GM18507 (cell line): ENCODE data around the gene KCTD14.
"Not testable (repeated sequence)": the region's sequence is repeated elsewhere in the genome, so short reads cannot be mapped to it uniquely, and the experiment has no call there.

ENCODE experiments used
- DNase-seq: peaks from one replicate; pipeline ENCODE4 v3.0.0; 2011; ENCODE audit warnings: low read depth; ENCODE audit not compliant: insufficient read length; ENCODE audit errors: extremely low spot score
- FAIRE-seq: peaks from 2 replicates; lab custom pipeline; 2011; peaks lifted over from hg19 to GRCh38; lab: Jason Lieb, UNC

The KCTD14 gene

DNA sequence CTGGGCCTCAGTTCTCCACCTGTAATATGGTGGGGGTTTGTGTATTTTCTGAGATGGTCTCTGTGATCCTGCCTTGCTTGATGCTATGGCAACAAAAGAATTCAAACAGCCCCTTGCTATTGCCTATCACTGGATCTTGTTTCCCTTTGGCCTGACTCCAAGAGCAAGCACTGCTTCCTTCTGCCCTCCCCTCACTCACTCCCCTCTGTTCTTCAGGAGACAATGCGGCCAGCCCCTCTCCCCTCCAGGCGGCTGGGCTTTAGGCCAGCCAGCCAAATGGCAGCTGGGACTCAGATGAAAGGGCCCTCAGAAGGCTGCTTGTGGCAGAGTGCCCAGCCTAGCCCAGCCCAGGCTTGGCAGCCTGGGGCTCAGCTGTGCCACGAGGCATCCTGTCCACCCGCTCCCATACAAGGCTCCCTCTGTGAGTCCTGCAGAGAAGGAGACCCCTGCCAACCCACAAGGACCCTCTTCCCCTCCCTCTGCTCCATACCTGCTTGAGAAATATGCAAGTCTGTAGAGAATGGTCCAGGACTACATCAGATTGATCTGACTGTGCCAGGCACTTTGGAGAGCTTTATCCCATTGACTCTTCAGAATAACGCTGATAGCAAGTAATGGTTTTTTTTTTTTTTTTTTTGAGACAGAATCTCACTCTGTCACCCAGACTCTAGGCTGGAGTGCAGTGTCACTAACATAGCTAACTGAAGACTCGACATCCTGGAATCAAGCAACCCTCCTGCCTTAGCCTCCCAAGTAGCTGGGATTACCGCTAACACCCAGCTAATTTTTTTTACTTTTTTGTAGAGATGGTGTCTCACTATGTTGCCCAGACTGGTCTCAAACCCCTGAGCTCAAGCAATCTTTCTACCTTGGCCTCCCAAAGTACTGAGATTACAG lies 7.6 kb upstream of the KCTD14 start:
- FAIRE-seq = no peak
- no peak for DNase-seq

DNA sequence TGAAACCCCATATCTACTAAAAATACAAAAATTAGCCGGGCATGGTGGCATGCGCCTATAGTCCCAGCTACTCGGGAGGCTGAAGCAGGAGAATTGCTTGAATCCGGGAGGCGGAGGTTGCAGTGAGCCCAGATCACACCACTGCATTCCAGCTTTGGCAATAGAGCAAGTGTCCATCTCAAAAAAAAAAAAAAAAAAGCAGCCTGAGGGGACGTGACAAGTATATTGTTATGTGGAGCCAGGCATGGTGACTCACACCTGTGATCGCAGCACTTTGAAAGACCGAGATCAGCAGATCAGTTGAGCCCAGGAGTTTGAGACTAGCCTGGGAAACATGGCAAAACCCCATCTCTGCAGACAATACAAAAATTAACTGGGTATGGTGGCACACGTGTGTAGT lies 5.3 kb upstream of the KCTD14 start:
- DNase-seq, FAIRE-seq: not testable (repeated sequence)

DNA sequence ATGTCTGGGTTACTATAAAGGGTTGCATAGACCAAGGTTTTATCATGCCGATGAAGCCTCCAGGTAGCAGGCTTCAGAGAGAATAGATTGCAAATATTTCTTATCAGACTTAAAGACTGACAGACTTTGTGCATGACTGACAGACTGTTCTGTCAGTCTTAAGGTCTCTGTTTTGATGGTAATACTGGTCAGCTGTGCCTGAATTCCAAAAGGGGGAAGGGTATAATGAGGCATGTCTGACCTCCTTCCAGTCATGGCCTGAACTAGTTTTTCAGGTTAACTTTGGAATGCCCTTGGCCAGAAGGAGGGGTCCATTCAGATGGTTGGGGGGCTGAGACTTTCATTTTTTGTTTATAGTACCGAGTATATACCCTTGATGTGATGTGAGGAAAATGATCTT lies 4.7 kb upstream of the KCTD14 start:
- DNase-seq = no peak
- no peak for FAIRE-seq

DNA sequence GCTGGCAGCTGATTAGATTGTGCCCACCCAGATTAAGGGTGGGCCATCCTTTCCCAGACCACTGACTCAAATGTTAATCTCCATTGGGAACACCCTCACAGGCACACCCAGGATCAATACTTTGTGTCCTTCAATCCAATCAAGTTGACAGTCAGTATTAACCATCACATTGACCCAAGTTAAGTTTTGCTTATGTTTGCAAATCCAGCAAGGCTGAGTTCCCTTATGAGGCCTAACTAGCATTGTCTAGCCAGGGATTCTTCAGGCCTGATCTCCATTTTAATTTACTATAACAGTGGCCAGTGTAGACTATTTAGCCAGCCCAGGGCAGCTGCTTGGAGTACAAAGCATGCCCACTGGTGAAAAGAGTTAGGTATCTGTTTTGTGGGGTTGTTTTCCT lies 2.3 kb upstream of the KCTD14 start:
- DNase-seq (no peak), FAIRE-seq (no peak)

DNA sequence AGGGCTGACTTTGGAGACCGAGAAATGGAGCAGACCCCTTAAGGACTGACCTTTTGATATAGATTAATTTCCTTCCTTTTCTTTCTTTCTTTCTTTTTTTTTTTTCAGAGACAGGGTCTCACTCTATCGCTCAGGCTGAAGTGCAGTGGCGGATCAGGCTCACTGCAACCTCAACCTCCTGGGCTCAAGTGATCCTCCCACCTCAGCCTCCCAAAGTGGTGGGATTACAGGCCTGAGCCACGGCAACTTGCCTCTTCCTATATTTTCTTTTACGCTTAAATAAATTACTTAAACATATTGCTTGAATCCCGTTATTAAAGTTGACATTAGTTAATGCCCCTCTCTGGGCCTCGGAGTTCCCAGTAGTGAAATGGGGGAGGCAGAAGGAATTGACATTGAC lies 350 bp upstream of the KCTD14 start:
- DNase-seq (no peak), FAIRE-seq (no peak)

DNA sequence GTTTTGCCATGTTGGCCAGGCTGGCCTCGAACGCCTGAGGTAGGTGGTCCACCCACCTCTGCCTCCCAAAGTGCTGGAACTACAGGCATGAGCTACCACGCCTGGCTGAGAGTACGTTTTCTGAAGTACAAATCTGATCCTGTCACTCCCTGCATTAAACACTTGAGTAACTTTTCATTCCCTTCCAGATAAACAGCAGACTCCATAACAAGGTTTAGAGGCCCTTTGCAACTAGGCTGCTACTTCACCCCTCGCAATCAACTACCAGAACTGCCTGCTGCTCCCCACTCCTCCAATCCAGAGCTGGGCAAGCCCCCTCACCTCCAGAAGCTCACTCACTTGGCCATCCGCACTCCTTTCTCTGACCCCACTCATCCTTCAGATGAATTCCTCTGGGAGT lies 1.5 kb downstream of the KCTD14 start:
- no peak for FAIRE-seq
- DNase-seq = no peak

DNA sequence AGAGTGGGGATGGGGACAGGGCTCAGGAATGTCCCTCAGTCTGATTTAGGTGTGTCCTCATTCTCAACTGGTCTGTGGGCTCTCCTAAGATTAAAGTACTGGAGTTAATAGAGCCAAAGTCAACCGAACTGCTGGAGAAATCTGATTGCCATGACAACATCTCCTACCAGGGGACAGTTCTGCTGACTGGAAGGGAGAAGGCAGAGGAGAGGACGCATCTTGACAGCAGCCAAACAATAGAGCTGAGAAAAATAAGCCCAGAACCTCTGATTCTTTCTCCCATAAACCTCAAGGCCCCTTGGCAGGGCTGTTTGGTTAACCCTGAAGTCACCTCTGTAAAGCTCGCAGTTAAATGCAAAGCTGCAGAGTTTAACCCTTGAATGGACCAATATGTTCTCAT lies 2.8 kb downstream of the KCTD14 start:
- DNase-seq (no peak), FAIRE-seq (no peak)

DNA sequence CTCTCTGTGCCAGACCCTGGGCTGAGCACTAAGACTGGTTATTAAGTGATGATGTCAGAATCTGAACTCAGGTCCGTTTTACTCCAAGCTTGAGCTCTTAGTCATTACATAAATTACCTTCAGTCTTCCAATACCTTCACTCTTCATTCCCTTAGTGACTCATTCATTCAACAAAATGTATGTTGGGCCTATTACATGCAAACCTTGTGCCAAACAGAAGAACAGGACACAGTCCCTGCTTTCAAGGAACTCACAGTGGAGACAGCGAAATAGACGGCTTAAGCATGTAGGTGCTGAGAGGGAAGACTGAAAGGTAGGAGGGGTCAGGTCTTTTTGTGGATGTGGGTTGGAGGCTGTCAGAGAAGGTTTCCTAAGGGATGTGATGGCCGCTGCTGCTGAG lies 3.3 kb downstream of the KCTD14 start:
- DNase-seq (no peak), FAIRE-seq (no peak)

DNA sequence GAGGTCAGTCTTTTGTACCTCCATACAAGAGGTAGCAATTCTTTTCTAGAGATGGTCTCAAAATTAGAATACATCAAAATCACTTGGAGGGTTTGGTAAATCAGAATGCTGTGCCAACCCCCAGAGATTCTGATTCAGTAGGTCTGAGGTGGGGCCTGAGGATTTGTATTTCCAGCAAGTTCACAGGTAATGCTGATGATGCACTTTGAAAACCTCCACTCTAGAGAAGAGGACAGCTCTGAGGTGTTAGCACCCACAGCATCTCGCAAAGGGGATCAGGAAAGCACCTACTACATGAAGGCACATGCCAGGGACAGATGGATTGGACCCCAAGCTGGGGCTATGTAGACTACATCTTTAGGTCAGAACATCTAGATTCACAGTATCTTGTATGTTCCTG lies 7.2 kb downstream of the KCTD14 start:
- DNase-seq (no peak), FAIRE-seq (no peak)

DNA sequence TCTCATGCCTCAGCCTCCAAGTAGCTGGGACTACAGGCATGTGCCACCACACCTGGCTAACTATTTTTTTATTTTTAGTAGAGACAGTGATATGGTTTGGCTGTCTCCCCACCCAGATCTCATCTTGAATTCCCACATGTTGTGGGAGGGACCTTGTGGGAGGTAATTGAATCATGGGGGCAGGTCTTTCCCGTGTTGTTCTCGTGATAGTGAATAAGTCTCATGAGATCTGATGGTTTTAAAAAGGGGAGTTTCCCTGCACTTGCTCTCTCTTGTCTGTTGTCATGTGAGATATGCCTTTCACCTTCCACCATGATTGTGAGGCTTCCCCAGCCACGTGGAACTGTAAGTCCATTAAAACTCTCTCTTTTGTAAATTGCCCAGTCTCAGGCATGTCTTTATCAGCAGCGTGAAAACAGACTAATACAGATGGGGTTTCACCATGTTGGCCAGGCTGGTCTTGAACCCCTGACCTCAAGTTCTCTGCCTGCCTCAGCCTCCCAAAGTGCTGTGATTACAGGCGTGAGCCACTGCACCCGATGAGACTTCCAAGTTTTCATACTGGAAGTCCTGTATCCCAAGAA lies 8.0 kb downstream of the KCTD14 start:
- DNase-seq, FAIRE-seq: not testable (repeated sequence)

DNA sequence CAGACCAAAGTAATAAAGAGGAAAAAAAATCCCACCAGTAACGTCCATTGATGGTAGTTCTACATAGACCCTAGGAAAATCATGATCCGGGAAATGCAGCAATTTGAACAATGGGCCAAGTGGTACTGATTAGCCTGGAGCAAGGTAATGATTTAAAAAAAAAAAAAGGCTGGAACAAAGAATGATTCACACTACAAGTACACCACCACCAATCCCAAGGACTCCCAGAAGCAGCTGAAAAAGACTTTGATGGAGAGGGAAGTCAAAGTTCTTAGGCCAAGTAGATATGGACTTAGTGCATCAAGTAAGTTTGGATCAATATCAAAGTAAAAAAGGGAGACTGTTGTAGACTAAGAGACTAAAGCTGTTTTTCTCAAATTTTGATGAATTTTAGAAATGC lies 11.8 kb downstream of the KCTD14 start:
- DNase-seq = no peak
- no peak for FAIRE-seq

DNA sequence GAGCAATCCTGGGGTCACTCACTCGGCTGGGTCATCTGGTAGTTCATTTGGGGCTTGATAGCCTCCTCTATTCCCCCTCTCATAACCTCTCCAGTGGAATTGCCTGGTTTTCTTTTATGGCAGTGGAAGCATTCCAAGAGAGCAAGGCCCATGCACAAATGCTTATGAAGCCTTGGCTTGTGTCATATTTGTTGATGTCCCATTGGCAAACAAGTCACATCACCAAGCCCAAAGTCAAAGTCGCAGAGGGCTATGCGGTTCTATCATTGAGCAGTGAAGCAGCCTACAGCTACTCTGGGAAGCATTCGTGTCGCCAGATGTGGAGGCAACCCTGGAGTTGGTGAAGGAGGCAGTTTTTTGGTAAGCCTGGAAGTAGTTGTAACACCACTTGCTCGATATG lies 12.3 kb downstream of the KCTD14 start:
- no peak for FAIRE-seq
- no peak for DNase-seq

DNA sequence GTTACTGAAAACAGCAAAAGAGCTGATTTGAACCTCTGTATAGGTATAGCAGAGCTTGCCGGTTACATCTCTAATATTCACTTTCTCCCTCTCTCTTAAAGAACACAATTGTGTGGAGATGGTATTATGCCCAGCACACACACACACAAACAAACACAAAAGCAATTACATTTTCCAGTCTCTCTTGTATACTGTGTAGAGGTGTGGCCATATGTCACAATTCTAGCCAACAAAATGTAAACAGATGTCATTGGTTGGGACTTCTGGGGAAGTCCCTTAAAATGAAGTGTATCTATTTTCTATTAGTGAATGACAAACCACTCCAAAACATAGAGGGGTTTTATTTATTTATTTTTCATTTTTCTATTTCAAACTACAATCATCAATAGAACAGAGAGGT lies 12.8 kb downstream of the KCTD14 start:
- no peak for DNase-seq
- FAIRE-seq = no peak

DNA sequence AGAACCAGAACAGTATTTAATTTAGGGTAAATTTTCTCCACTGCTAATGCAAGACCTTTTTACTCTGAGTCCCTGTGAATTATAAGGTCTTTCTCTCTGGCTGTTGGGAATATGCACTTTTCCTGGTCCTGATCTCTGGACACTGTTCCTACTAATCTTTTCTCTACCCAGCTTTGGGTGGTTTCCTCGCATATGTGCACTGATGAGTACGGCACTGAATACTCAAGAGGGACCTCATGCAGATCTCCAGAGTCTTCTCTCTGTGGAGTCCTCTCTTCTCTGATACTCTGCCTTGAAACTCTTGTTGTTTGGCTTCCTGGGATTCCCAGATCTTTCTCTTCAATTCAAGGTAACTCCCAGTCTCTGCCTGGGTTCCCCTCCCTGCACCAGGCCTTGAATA lies 14.0 kb downstream of the KCTD14 start:
- DNase-seq (no peak), FAIRE-seq (no peak)

DNA sequence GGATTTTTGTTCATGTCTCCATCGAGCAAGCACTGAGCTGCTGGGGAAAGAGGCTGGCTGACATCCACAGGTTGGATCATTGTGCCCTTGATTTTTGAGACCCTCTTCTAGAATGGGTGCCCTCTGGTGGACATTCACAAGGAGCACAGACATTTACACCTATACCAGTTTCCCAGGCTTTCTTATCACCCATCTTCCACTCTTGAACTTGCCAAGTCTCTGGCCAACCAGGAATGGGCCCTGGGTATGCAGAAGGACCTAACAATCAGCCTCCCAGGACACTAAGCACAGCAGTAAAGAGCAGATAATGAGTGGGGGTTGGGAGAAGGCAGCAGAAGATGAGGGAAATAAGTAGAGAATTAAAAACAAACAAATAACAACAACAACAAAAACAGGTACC lies 22.9 kb downstream of the KCTD14 start:
- FAIRE-seq (peak; percentile 68), DNase-seq (no peak)

DNA sequence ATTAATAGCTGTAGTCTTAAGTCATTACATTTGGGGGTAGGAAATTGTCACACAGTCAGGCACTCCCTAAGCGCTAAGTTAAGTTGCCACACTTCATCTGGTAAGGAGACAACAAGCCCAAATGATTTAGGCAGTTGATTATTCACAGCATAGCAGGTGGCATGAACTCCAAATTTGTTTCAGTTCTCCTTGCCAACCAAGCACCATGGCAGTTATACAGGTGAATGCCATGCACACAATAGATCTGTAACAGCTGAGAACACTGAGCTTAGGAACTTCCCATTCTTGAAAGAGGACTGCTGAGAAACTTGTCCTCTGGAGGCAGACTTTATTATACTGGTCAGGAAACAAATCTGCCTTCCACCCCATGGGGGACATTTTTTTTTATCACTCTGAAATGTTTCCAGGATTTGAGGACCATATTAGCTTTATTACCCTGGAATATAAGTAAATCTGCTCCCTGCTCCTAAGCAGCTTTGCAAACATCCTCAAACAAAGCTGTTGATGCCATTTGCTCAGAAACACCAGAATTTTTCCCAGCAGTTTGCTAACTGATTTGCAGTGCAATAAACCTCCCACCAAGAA lies 23.5 kb downstream of the KCTD14 start:
- no peak for DNase-seq
- FAIRE-seq = no peak

DNA sequence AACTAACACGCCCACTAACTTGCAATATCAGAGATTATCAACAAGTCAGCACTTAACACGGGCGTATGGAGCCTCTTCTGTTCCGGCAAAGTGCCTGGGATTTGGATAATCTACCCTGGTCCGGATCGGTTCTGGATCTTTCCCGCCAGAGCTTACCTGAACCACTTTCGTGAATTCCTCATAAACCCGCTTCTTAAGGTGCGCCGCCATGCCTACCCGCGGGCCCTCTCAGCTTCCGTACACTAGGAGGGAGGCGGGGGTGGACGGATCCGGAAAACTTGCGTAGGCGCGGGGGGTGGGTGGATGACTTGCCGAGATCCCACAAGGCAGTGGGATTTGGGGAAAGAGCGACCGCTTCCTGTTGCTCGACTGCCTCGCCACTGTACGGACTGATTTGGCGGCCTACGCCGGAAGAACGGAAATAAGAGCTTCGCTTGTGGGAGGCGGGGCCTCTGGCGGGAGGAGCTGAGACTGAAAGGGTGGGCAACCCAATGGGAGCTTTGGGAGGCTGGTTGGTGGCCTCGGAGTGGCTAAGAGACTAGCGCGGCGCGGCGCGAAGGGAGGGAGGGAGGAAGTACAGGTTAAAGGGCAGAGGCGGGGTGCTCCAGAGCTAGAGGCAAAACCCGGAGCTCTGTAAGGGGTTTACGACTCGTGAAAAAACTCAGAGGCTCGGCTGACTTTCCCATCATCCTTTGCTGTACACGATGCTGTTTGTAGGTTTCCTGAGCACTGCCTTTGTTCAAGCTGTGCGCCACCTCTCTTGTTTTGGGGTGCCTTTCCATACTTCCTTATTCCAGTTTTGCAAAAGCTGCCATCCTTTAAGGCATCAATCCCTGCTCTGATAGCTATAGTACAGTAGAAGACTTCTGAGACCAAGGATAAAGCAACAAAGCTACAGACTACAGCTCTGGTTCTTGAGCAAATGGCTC lies 28.4 kb downstream of the KCTD14 start, which contains the start of gene INTS4:
TSS of gene INTS4 (minus strand) at position 235 of the 929 bp plus-strand sequence. CDS start at position 210, 25 bp downstream.
- peak; percentile 97 for FAIRE-seq

DNA sequence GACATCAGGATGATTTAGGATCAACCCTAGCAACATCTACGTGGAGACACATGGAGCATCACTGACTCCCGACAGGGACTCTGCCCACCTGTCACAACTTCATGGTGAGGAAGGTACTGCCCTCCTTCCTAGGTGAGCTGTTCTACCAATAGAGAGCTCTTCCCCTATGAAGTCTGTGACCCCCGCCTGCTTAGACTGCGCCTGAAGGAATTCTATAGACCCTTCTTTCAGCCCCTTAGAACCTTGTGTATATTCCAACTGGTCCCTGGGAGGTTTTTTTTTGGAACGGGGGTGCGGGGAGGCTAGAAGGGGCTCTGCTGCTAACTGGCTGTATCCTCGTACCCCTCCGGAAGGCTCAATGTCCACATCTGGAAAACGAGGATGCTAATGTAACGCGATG lies 29.2 kb downstream of the KCTD14 start:
- no peak for FAIRE-seq
- DNase-seq = no peak

More for the DNA sequence above, 28.4 kb downstream of the KCTD14 start, which contains the start of gene INTS4:
- peak; percentile 85 for DNase-seq

DNA sequence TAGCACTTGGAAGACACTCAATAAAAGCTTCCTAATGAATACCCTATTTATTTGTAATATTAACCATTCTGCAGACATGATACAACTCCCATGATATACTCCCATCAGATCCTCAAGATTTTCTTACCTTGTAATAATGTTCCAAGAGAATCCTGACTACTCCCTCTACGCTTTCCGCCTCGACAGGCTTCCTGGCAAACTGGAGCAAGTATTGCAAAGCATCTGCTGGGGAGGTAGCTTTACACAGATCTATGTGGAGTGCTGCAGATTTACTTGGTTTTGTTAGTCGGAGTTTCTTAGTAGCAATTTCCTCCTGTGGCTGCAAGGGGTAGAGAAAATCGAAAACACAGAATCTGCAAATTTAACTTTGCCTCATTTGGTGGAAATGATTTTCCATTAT lies 32.1 kb downstream of the KCTD14 start:
- DNase-seq = no peak
- FAIRE-seq = no peak

DNA sequence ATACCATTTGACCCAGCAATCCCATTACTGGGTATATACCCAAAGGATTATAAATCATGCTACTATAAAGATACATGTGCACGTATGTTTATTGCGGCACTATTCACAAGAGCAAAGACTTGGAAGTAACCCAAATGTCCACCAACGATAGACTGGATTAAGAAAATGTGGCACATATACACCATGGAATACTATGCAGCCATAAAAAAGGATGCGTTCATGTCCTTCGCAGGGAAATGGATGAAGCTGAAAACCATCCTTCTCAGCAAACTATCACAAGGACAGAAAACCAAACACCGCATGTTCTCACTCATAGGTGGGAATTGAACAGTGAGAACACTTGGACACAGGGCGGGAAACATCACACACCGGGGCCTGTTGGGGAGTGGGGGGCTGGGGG lies 36.6 kb downstream of the KCTD14 start:
- not testable (repeated sequence) for DNase-seq, FAIRE-seq
